Measurements from ENCODE around the gene SEMA5B.

DNA sequence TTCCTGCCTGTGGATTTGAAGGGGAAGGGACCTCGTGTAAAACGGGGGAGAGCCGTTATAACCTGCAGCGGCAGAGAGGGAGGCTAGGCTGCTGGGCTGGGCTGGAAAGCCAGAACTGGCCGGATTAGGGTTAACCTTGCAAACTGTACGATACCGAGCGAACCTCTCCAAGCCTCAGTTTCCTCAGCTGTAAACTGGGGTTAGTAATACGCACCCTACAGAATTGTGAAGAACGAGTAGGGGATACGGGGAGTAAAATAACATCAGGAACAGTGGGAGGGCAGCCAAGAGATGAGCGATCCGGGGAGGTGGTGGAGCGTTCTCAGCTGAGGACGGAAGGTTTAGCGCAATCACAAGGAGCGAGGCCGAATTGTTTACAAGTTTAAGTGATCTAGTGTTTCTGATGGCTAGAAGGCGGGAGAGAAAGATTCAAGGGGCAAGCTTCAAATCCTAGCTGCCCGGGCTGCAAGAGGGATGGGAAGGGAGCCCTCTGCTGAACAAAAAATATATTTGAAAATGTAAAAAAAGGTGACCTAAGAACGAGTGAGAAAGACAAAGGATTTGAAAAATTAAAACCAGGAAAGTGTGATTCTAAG, 768 bp upstream of the SEMA5B start:
- TF ChIP-seq, protein P1, sequence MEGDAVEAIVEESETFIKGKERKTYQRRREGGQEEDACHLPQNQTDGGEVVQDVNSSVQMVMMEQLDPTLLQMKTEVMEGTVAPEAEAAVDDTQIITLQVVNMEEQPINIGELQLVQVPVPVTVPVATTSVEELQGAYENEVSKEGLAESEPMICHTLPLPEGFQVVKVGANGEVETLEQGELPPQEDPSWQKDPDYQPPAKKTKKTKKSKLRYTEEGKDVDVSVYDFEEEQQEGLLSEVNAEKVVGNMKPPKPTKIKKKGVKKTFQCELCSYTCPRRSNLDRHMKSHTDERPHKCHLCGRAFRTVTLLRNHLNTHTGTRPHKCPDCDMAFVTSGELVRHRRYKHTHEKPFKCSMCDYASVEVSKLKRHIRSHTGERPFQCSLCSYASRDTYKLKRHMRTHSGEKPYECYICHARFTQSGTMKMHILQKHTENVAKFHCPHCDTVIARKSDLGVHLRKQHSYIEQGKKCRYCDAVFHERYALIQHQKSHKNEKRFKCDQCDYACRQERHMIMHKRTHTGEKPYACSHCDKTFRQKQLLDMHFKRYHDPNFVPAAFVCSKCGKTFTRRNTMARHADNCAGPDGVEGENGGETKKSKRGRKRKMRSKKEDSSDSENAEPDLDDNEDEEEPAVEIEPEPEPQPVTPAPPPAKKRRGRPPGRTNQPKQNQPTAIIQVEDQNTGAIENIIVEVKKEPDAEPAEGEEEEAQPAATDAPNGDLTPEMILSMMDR (IDR thresholded peaks at IDR 0.05; ENCODE audit: poor library complexity, severe bottlenecking): peak; percentile 76
- no peak for TF ChIP-seq EZH2 (IDR thresholded peaks at IDR 0.05; ENCODE audit: borderline replicate concordance, insufficient read depth, low read length, poor library complexity, severe bottlenecking)
- TF ChIP-seq, protein P2, sequence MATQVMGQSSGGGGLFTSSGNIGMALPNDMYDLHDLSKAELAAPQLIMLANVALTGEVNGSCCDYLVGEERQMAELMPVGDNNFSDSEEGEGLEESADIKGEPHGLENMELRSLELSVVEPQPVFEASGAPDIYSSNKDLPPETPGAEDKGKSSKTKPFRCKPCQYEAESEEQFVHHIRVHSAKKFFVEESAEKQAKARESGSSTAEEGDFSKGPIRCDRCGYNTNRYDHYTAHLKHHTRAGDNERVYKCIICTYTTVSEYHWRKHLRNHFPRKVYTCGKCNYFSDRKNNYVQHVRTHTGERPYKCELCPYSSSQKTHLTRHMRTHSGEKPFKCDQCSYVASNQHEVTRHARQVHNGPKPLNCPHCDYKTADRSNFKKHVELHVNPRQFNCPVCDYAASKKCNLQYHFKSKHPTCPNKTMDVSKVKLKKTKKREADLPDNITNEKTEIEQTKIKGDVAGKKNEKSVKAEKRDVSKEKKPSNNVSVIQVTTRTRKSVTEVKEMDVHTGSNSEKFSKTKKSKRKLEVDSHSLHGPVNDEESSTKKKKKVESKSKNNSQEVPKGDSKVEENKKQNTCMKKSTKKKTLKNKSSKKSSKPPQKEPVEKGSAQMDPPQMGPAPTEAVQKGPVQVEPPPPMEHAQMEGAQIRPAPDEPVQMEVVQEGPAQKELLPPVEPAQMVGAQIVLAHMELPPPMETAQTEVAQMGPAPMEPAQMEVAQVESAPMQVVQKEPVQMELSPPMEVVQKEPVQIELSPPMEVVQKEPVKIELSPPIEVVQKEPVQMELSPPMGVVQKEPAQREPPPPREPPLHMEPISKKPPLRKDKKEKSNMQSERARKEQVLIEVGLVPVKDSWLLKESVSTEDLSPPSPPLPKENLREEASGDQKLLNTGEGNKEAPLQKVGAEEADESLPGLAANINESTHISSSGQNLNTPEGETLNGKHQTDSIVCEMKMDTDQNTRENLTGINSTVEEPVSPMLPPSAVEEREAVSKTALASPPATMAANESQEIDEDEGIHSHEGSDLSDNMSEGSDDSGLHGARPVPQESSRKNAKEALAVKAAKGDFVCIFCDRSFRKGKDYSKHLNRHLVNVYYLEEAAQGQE (IDR thresholded peaks at IDR 0.05; ENCODE audit: borderline replicate concordance): no peak
